HepG2 (cell line): Measurements from ENCODE around the gene TIMM8B.

Experiments
- CHCHD3 ChIP-seq: sonication (generic); formaldehyde crosslinking; IDR thresholded peaks from 2 replicates; pipeline ENCODE4 v1.8.0; 2022; ENCODE audit warnings: mild to moderate bottlenecking, missing genetic modification reagents, moderate library complexity
- CTCF ChIP-seq: sonication (generic); formaldehyde crosslinking; IDR thresholded peaks from 2 replicates; pipeline ENCODE4 v1.5.0; 2020; ENCODE audit warnings: mild to moderate bottlenecking, missing genetic modification reagents, moderate library complexity
- DPF2 ChIP-seq: sonication (generic); formaldehyde crosslinking; IDR thresholded peaks from 2 replicates; pipeline ENCODE4 v1.4.0; 2020; ENCODE audit warnings: mild to moderate bottlenecking, low read depth, missing genetic modification reagents, borderline replicate concordance
- EZH2 ChIP-seq: conservative IDR thresholded peaks from 2 replicates; pipeline ENCODE4 v1.6.1; 2012; ENCODE audit warnings: mild to moderate bottlenecking, low read depth, low read length, moderate library complexity
- FUBP1 ChIP-seq: sonication (generic); formaldehyde crosslinking; IDR thresholded peaks from 2 replicates; pipeline ENCODE4 v1.5.1; 2020; ENCODE audit warnings: missing genetic modification reagents, mild to moderate bottlenecking, borderline replicate concordance
- JUN ChIP-seq: sonication (generic); formaldehyde crosslinking; IDR thresholded peaks from 2 replicates; pipeline ENCODE4 v1.4.0; 2020; ENCODE audit warnings: mild to moderate bottlenecking, missing genetic modification reagents
- KAT8 ChIP-seq: IDR thresholded peaks from 2 replicates; pipeline ENCODE4 v1.6.1; 2016; ENCODE audit warnings: missing genetic modification reagents, missing compliant biosample characterization
- NBN ChIP-seq: fragments of 450-650 bp; conservative IDR thresholded peaks from 2 replicates; pipeline ENCODE4 v1.6.1; 2017
- PHF20 ChIP-seq: sonication (generic); formaldehyde crosslinking; IDR thresholded peaks from 2 replicates; pipeline ENCODE4 v1.5.0; 2020; ENCODE audit warnings: mild to moderate bottlenecking, missing genetic modification reagents
- RFX5 ChIP-seq: IDR thresholded peaks from 2 replicates; pipeline ENCODE4 v1.6.1; 2011; ENCODE audit warnings: low read depth, low read length, improper control_type of control experiment
- SIN3A ChIP-seq: IDR thresholded peaks from 2 replicates; pipeline ENCODE4 v1.6.1; 2011; ENCODE audit warnings: low read depth, mild to moderate bottlenecking, control low read depth, low read length, borderline replicate concordance
- SOX6 ChIP-seq, 2 experiments: fragments of 450-650 bp in 1 of 2; sonication (generic) in 1 of 2; formaldehyde crosslinking in 1 of 2; IDR thresholded peaks; 2 replicates each; pipeline versions ENCODE4 v1.4.0 to v1.6.1; 2017 to 2020; ENCODE audit warnings: antibody characterized with exemption in 1 of 2, mild to moderate bottlenecking in 1 of 2, missing genetic modification reagents in 1 of 2
- TCF7L2 ChIP-seq: IDR thresholded peaks from 2 replicates; pipeline ENCODE4 v1.6.1; 2011; ENCODE audit warnings: mild to moderate bottlenecking, low read depth, low read length, moderate library complexity

GRCh38 chr11:112085822-112086421 is 634 bp downstream of the TIMM8B start:
- TF ChIP-seq EZH2 (no peak), TCF7L2 (no peak), JUN (CRISPR knock-in tag) (no peak), KAT8 (CRISPR knock-in tag) (no peak), CTCF (no peak), RFX5 (no peak), NBN (no peak), CHCHD3 (CRISPR knock-in tag) (no peak), FUBP1 (CRISPR knock-in tag) (no peak), SIN3A (no peak), SOX6 (IDR thresholded peaks at IDR 0.05) (no peak), SOX6 (CRISPR knock-in tag; IDR thresholded peaks at IDR 0.05) (no peak), PHF20 (CRISPR knock-in tag) (no peak), DPF2 (CRISPR knock-in tag) (no peak)
